Endothelial cell of umbilical vein (primary cell): ENCODE measurements around the gene UBE2D2. TPM values are rescaled to one million over a fixed set of nuclear protein-coding genes. Genes with fewer than 3 reads are reported as not detected.
A peak's percentile ranks its signal among the peaks of the same experiment; 100 is the strongest.

Experiments
- BruUV-seq: library from RNA; stranded (reverse); fragments of 400-500 nt; replicated peaks from 2 replicates; lab custom pipeline; 2021; lab: Mats Ljungman, UMichigan
- CTCF ChIA-PET: fragments of 300-600, 350-600 bp; sonication (Branson Sonifier 250); formaldehyde crosslinking; loops from one replicate; lab custom pipeline; 2021; ENCODE audit warnings: antibody characterized with exemption, inconsistent platforms; lab: Charles Lee
- POLR2A ChIA-PET: fragments of 300-600, 350-600 bp; sonication (Branson Sonifier 250); formaldehyde crosslinking; loops from one replicate; lab custom pipeline; 2021; ENCODE audit warnings: antibody characterized with exemption, inconsistent platforms; lab: Charles Lee
- DNase-seq: peaks from one replicate; pipeline ENCODE4 v3.0.0-alpha.2; 2011; ENCODE audit warnings: low read depth, low spot score
- FAIRE-seq: peaks from 2 replicates; lab custom pipeline; 2011; peaks lifted over from hg19 to GRCh38; lab: Jason Lieb, UNC
- H2AFZ ChIP-seq: 2 replicates; pipeline ENCODE4 v1.6.0; 2012; ENCODE audit warnings: low read depth, low read length, control low read depth, inconsistent platforms
- H3K27ac ChIP-seq: 2 replicates; pipeline ENCODE4 v1.5.1; 2011; ENCODE audit warnings: low read depth, mild to moderate bottlenecking, control low read depth, low read length, moderate library complexity; ENCODE audit not compliant: insufficient read depth
- H3K27me3 ChIP-seq, 2 experiments: 2 replicates each; pipeline versions ENCODE4 v1.6.0 to v1.6.1; 2011; ENCODE audit warnings: low read length in 2 of 2, mixed read lengths in 1 of 2; ENCODE audit not compliant: control insufficient read depth in 2 of 2, insufficient read depth in 2 of 2
- H3K36me3 ChIP-seq, 2 experiments: 2 replicates in 1 of 2; 3 replicates in 1 of 2; pipeline ENCODE4 v1.5.1; 2011; ENCODE audit warnings: low read length in 2 of 2, mild to moderate bottlenecking in 1 of 2, moderate library complexity in 1 of 2; ENCODE audit not compliant: control insufficient read depth in 2 of 2, insufficient read depth in 2 of 2; ENCODE audit errors: extremely low read depth in 1 of 2
- H3K4me1 ChIP-seq: 3 replicates; pipeline ENCODE4 v1.5.1; 2011; ENCODE audit warnings: mild to moderate bottlenecking, low read length; ENCODE audit not compliant: control insufficient read depth, insufficient read depth; ENCODE audit errors: extremely low read depth
- H3K4me2 ChIP-seq: 2 replicates; pipeline ENCODE4 v1.6.1; 2011; ENCODE audit warnings: low read length, control low read depth, mixed read lengths; ENCODE audit not compliant: insufficient read depth
- H3K4me3 ChIP-seq, 3 experiments: fragments of 200-600 bp in 1 of 3; sonication (generic), shearing (Covaris generic) in 1 of 3; replicated peaks in 1 of 3; 2 replicates each; pipeline ENCODE4 v1.5.1; 2011 to 2016; ENCODE audit warnings: control low read depth in 3 of 3, low read length in 3 of 3, mild to moderate bottlenecking in 2 of 3, inconsistent platforms in 1 of 3, low read depth in 1 of 3, moderate library complexity in 1 of 3; ENCODE audit not compliant: insufficient read depth in 1 of 3
- H3K79me2 ChIP-seq: 2 replicates; pipeline ENCODE4 v1.6.0; 2012; ENCODE audit warnings: low read length, inconsistent platforms; ENCODE audit not compliant: control insufficient read depth, insufficient read depth
- H3K9ac ChIP-seq: replicated peaks from 2 replicates; pipeline ENCODE3; 2011; ENCODE audit warnings: low read length, control low read depth; ENCODE audit not compliant: insufficient read depth; ENCODE audit errors: extremely low read depth
- H3K9me1 ChIP-seq: replicated peaks from 3 replicates; pipeline ENCODE4 v1.6.0; 2011; ENCODE audit warnings: mild to moderate bottlenecking, low read length; ENCODE audit not compliant: control insufficient read depth, insufficient read depth; ENCODE audit errors: extremely low read depth
- H3K9me3 ChIP-seq: replicated peaks from 2 replicates; pipeline ENCODE4 v1.5.1; 2012; ENCODE audit warnings: low read length, inconsistent platforms; ENCODE audit not compliant: control insufficient read depth, insufficient read depth
- H4K20me1 ChIP-seq: replicated peaks from 2 replicates; pipeline ENCODE3; 2011; ENCODE audit warnings: mild to moderate bottlenecking, low read length; ENCODE audit not compliant: control insufficient read depth, insufficient read depth; ENCODE audit errors: extremely low read depth
- EZH2 ChIP-seq: IDR thresholded peaks from 2 replicates; pipeline ENCODE4 v1.6.1; 2012; ENCODE audit warnings: borderline replicate concordance, low read depth, mild to moderate bottlenecking, moderate library complexity, low read length, inconsistent platforms; ENCODE audit not compliant: severe bottlenecking
- FOS ChIP-seq: IDR thresholded peaks from 2 replicates; pipeline ENCODE4 v1.6.1; 2011; ENCODE audit warnings: mild to moderate bottlenecking, low read length, moderate library complexity, borderline replicate concordance; ENCODE audit not compliant: insufficient read depth
- GATA2 ChIP-seq: IDR thresholded peaks from 2 replicates; pipeline ENCODE4 v1.7.0; 2011; ENCODE audit warnings: low read depth, mild to moderate bottlenecking, moderate library complexity, mixed read lengths, low read length; ENCODE audit not compliant: insufficient read length, insufficient read depth
- JUN ChIP-seq: IDR thresholded peaks from 2 replicates; pipeline ENCODE4 v1.6.1; 2011; ENCODE audit warnings: borderline replicate concordance, low read depth; ENCODE audit not compliant: insufficient read length, insufficient read depth
- MYC ChIP-seq: IDR thresholded peaks from one replicate; pipeline ENCODE4 v1.6.1; 2011; ENCODE audit warnings: mild to moderate bottlenecking, low read depth, low read length
- POLR2A ChIP-seq: IDR thresholded peaks from 2 replicates; pipeline ENCODE4 v1.6.1; 2012; ENCODE audit warnings: low read depth, mild to moderate bottlenecking, control low read depth, low read length
- POLR2AphosphoS5 ChIP-seq: IDR thresholded peaks from 2 replicates; pipeline ENCODE4 v1.6.1; 2012; ENCODE audit warnings: low read depth, mild to moderate bottlenecking, control low read depth, low read length, moderate library complexity; ENCODE audit not compliant: insufficient read depth
- dilution Hi-C: fragments of 300-500 bp; cut with MboI; formaldehyde crosslinking; loops from one replicate; pipeline ENCODE4 v1.15.0; 2019; ENCODE audit warnings: low sequenced_read_pairs; ENCODE audit not compliant: extremely low pct_ligation_motif_present
- intact Hi-C: fragments of 100-400 bp; cut with micrococcal nuclease; formaldehyde crosslinking; loops from one replicate; pipeline ENCODE4 v1.10.0; 2022
- polyA plus RNA-seq, 4 experiments: library from polyadenylated mRNA; depleted of rRNA in 3 of 4; stranded (reverse) in 3 of 4; unstranded in 1 of 4; fragments of >200 nt; gene quantifications; 2 replicates each; pipeline versions ENCODE4 v1.2.1 to v1.2.3, GENCODE V29; 2011 to 2012; ENCODE audit warnings: missing spikeins in 1 of 4
- total RNA-seq: library from RNA; stranded (reverse); gene quantifications from 2 replicates; pipeline ENCODE4 v1.2.3, GENCODE V29; 2021
- TF ChIP-seq, protein P1 (sequence below): IDR thresholded peaks from 2 replicates; pipeline ENCODE4 v1.6.1; 2011; ENCODE audit not compliant: insufficient read depth, insufficient read length
- TF ChIP-seq, protein P2 (sequence below), 2 donors: IDR thresholded peaks; 1 replicate in 1 of 2; 2 replicates in 1 of 2; pipeline ENCODE4 v1.5.1; 2011; ENCODE audit warnings: low read length in 2 of 2, mild to moderate bottlenecking in 2 of 2, moderate library complexity in 2 of 2, control low read depth in 1 of 2, inconsistent platforms in 1 of 2, low read depth in 1 of 2; ENCODE audit not compliant: insufficient read depth in 1 of 2; ENCODE audit errors: extremely low read depth in 1 of 2

UBE2D2 gene
- total and polyA plus RNA-seq, 2 donors (not counting 3 experiments of a cell fraction or from before 2014, with no cell fraction given) = 45.0 to 156 TPM

DNA sequence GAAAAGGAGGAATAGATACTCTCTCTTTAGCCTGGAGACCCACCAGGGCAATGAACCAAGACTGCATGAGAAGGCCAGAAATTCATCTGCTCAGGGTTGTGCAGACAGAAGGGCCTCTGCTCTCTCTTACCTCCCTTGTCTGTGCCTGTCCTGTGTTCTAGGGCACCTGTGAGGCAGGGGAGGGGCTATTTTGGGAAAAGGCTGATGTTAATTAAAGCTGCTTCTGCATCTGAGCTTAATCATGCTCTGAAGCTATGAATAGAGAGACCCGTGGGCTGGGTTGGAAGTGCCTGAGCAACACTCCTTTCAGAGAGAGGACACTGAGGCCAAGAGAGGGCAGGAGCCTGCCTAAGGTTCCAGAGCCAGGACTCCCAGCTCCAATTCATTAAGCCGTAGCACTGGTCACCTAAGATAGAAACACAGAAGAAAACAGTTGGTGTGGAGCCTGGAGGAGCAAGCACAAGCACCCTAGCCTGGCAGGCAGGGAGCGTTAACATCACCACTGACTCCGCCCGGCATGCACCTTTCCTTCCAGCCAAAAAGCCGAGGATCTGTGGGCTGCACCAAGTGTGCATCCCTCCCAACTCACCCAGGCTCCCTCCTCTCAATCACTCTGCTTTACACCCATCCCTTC, 47.2 kb upstream of the UBE2D2 start:
- TF ChIP-seq EZH2 (no peak), MYC (no peak), FOS (no peak), POLR2AphosphoS5 (no peak), JUN (no peak), POLR2A (no peak), GATA2 (no peak)
- TF ChIP-seq, protein P1, sequence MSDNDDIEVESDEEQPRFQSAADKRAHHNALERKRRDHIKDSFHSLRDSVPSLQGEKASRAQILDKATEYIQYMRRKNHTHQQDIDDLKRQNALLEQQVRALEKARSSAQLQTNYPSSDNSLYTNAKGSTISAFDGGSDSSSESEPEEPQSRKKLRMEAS = no peak
- TF ChIP-seq, protein P2, sequence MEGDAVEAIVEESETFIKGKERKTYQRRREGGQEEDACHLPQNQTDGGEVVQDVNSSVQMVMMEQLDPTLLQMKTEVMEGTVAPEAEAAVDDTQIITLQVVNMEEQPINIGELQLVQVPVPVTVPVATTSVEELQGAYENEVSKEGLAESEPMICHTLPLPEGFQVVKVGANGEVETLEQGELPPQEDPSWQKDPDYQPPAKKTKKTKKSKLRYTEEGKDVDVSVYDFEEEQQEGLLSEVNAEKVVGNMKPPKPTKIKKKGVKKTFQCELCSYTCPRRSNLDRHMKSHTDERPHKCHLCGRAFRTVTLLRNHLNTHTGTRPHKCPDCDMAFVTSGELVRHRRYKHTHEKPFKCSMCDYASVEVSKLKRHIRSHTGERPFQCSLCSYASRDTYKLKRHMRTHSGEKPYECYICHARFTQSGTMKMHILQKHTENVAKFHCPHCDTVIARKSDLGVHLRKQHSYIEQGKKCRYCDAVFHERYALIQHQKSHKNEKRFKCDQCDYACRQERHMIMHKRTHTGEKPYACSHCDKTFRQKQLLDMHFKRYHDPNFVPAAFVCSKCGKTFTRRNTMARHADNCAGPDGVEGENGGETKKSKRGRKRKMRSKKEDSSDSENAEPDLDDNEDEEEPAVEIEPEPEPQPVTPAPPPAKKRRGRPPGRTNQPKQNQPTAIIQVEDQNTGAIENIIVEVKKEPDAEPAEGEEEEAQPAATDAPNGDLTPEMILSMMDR (IDR thresholded peaks at IDR 0.05; ENCODE audit: extremely low read depth in 1 of 2, insufficient read depth in 1 of 2, low read depth in 1 of 2, low read length in 2 of 2) = no peak
- Histone ChIP-seq H3K4me2 (no peak overlapping the region), H3K27ac (no peak overlapping the region), H3K4me1 (peaks cover 7% of the 10 kb centered on the region), H3K27me3 (no peaks in the 10 kb centered on the region), H3K9me1 (no peaks in the 10 kb centered on the region), H3K36me3 (no peaks in the 10 kb centered on the region), H2AFZ (no peak overlapping the region), H4K20me1 (no peaks in the 10 kb centered on the region), H3K9me3 (no peaks in the 10 kb centered on the region), H3K9ac (no peak overlapping the region), H3K4me3 (no peak overlapping the region), H3K79me2 (no peaks in the 10 kb centered on the region)
- no TSS peak for BruUV-seq
- dilution Hi-C loops = no loop called here
- intact Hi-C loops = loop anchor here (1.0 to 2.0 kb wide), 6 partner anchors 18 to 92 kb away; partner anchors contain the start of genes ECSCR and STING1
- CTCF ChIA-PET = interaction anchor here (0.6 to 4.9 kb wide), 32 partner anchors 9 to 121 kb away, joined by 3 to 191 read pairs (median 5); partner anchors contain the start of genes DNAJC18, ECSCR, STING1 and UBE2D2
- FAIRE-seq (peak; percentile 31), DNase-seq (no peak)
- POLR2A ChIA-PET = interaction anchor here (0.8 to 1.7 kb wide), 4 partner anchors 51 to 92 kb away, joined by 3 to 7 read pairs (median 5); partner anchors contain the start of genes DNAJC18 and ECSCR
